DMS153 treated with DMSO at 0.1 percent for 48 hours (cell line): ENCODE measurements around the gene ERMAP.
"Not testable (repeated sequence)": the region's sequence is repeated elsewhere in the genome, so short reads cannot be mapped to it uniquely, and the experiment has no call there.

Experiments
- DNase-seq: peaks from one replicate; lab custom pipeline; 2025; ENCODE audit not compliant: unreplicated experiment; lab: John Stamatoyannopoulos, UW

Gene ERMAP

DNA sequence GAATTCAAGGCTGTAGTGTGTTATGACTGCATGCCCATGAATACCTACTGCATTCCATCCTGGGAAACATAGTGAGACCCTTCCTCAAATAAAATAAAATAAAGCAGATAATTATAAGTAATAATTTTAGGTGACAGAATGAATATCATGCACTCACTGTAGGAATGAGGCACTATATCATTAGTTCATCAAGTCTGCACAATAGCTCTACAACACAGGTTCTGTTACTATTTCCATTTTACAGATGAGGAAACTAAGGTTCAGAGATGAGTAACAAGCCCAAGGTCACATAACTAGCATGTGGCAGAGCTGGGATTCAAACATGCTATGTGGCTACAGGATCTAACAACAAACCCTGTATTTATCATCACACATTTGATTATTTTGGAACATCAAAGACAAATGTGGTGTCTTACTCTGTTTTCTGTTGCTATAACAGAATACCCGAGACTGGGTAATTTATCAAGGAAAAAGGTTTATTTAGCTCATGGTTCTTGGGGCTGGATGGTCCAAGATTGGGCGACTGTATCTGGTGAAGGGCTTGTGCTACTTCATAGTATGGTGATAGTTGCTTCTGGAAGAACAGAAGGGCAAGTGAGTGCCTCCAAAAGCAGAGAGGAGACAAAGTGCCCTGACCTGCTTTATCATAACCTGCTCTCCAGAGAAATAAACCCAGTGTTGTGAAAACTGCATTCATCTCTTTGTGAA, 24.7 kb downstream of the ERMAP start:
- DNase-seq: no peak

DNA sequence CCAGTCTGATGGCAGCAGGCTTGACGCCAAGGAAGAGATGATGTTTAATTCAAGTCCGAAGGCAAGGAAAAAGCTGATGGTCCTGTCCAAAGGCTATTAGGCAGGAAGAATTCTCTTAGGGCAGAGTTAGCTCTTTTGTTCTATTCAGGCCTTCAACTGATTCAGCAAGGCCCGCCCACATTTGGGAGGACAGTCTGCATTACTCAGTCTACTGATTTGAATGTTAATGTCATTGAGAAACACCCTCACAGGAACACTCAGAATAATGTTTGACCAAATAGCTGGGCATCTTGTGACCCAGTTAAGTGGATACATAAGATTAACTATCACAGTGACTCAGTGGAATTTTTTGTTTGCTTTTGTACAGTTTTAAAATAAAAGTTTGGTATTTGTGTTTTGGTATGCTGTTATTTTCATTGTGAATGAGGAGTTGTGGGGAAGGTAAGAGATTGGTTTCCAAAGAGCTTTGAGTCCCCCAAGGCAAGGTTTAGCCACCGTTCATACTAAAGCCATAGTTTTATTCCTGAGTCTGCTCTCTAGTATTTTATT, 27.7 kb downstream of the ERMAP start:
- no peak for DNase-seq

GRCh38 chr1:42845193-42845592, 28.3 kb downstream of the ERMAP start:
- no peak for DNase-seq

DNA sequence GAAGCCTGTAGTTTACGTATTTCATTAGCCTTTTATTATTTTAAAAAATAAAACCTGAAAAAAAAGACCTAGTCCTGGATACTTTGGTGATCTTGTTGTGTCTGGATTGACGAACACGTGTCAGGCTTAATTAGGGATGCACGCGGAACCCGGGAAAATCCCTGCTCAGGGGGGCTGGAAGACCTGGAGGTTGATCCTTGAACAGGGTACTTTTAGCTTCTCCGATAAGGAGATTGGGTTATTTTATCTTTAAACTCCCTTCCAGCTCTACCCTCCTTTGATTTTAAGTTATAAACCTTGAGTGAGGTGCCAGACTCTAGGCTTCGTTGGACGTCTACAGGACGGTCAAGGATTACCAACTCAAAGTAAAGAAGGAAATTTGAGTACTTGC, 28.9 kb downstream of the ERMAP start:
- DNase-seq: peak; percentile 70

DNA sequence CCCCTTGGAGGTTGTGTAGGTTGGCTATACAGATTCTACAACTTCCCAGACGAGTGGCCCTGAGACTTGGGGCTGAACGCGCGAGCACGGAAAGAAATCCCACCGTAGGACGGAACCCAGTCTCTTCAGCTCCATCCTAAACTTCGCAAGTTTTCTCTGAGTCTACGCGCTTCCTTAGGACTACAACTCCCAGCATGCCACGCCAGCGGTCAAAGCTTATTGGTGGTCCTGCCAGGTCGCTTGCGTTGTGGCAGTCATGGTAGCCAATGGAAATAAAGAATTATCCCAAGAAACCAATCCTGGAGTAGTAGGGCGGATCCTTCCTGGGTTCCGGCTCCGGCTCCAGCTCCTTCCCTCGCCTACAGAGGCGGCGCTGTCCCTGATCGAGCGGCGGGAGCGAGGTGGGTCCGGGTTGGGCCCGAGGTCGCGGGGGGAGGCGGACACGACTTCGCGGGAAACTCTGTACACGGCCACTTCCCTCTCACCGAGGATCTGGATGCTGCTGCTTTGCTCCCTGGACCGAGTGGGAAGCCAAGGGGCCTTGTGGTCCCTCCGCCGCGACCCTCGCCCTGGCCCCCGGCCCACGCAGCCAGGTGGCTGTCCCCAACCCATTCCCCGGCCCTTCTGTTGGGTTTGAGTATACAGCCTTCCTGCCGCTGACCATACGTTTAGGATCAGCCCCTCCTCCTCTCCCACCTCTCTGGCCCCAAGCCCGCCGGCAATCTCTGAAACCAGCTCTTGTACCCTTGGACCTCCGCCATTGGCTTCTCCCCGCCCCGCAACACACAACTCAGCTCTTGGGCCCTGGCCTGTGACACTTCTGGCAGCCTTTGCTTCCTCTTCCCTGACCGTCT, 29.6 kb downstream of the ERMAP start, which contains the start of gene ZNF691:
Gene ZNF691 (plus strand): TSS at position 357 of the 854 bp plus-strand sequence. CDS start 3,046 bp downstream, outside the sequence.
- DNase-seq: peak; percentile 98

- DNase-seq: no peak
These were observed 30.2 kb downstream of the ERMAP start for GRCh38 chr1:42847111-42847595.

DNA sequence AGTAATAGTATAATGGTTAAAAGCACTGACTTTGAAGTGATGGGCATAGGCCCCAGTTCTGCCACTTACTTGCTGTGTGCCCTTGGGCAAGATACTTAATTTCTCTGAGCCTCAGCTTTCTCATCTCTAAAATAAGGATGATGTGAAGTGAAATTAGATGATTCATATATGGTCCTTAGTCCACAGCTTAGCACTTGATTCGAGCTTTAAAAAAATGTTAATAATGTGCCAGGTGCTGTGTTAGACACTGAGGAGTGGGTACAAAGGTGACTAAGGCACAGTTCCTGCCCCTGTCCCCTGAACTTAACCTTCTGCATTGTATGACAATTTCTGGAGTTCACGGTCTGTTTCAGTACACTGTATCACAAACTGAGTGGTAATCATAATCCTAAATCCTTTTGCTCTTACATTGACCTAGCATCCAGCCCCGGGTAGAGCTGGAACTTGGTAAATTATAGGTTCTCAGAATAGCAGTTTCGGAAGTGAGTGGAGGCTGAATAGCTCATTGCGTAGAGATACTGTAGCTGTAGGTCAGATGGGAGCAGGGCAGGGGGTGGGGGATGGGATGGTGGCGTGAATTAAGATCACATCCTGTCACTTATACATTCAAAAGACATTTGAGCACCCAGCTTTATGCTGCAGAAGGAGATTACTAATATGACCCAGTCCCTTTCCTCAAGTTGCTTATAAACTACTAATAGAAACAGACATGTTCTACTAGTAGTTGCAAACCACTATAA, 31.0 kb downstream of the ERMAP start:
- no peak for DNase-seq

DNA sequence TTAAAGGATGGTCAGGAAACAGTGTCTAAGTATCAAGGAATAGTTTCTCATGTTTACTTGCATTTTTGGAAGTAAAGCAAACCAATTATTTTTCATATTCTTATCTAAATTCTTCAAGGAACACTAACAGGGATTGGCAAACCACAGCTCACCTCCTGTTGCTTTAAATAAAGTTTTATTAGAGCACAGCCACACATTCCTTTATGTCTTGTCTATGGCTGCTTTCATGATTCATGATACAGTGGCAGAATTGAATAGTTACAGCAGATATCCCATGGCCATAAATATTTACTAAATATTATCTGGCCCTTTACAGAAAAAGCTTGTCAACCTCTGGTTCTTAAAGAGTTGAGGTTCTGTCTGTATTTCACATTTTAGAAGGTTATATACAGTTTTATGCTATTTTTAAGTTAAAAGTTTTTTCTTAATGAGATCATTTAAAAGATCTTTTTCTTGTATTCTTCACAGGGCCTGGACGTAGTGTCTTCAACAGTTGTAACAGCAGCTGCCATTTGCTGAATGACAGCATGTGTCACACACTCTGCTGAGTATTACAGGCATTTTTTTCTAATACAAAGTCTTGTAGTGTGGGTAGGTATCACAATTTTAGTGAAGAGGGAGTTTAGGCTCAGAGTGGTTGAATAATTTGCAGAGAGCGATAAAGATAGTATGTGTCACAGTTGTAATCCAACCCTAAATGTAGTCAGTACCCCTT, 32.1 kb downstream of the ERMAP start:
- DNase-seq: no peak

DNA sequence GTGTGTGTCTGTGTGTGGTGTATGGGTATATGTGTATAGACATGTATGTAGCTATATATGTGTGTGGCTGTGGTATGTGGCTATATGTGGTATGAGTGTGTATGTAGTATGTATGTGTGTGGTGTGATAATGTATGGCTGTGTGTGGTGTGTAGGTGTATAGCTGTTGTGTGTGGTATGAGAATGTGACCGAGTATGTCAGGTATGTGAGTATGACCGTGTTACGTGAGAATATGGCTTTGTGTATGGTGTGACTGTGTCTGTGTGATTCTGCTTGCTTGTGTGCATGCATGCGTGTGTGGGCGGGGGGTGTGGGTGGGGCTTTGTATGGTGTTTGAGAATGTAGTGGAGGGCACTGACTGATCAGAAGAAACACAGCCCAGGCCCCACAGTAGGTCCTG, 33.0 kb downstream of the ERMAP start:
- no peak for DNase-seq

GRCh38 chr1:42851420-42851819, 34.5 kb downstream of the ERMAP start:
- DNase-seq: no peak

GRCh38 chr1:42851960-42852607, 35.2 kb downstream of the ERMAP start:
- no peak for DNase-seq

- DNase-seq: no peak
These were observed 35.7 kb downstream of the ERMAP start for GRCh38 chr1:42852608-42852980.

DNA sequence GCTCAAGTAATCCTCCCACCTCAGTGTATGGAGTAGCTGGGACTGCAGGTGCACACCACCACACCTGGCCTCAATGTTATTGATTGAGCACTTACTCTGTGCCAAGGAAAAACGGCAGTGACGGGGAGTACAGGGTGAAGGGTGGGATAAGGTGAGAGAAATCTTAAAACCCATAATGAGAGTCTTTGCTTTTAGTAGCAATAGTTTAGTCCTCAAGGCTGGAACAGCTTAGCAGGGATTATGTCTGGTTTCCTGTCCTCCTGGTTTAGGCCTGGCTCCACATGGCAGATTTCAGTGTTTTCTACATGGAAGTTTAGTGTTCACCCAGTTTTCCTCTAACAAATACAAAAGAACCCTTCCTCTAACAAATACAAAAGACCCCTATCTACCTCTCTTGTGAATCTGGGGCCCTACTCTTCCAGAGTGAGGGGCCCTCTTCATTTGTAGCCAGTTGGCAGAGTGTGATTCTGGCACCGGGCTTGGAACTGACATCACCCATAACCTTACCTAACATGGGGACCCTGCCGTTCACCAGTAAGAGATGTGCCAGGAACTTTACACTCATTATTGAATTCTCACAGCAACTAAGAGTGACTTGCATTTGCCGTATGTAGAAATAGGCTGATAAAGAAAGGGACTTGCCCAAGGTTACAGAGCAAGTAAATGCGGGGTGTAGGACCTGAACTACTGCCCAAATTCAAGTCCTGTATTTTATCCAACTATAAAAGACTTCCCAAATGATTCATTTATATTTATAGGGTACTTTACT, 36.4 kb downstream of the ERMAP start:
- no peak for DNase-seq

- not testable (repeated sequence) for DNase-seq
These were observed 39.6 kb downstream of the ERMAP start for GRCh38 chr1:42856554-42856953.

- DNase-seq: not testable (repeated sequence)
These were observed 42.4 kb downstream of the ERMAP start for GRCh38 chr1:42859366-42859765.

DNA sequence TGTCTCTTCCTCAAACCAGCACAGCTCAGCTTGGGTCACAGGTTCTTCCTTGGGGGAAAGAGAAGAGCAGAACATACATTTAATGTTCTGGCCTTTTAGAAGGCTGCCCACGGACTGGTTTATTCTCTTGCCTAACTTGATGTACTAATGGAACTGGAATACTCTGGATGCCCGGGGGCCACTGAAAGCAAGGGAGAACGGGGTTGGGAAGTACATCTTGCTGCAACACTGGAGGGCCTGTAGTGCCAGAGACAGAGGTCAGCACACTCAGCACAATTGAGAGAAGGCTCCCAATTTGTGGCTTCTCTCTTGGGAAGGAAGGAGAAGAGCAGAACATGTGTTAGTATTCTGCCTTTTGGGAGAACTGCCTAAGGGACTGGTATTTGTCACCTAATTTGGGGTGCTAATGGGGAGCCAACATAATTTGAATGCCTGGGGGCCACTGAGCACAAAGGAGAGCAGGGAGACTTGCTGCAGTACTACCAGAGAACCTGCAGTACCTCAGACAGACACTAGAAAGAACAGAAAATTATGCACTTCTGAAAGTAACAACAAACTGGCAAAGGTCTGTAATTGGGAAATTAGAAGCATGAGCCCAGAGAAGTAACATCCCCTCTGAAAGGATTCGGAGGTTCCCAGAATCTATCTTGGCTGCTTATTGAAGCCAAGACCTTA, 43.6 kb downstream of the ERMAP start:
- DNase-seq: no peak

- DNase-seq: no peak
These were observed 44.1 kb downstream of the ERMAP start for GRCh38 chr1:42861014-42861399.

- no peak for DNase-seq
These were observed 49.6 kb downstream of the ERMAP start for GRCh38 chr1:42866549-42866948.

- DNase-seq: not testable (repeated sequence)
These were observed 51.5 kb downstream of the ERMAP start for GRCh38 chr1:42868466-42868865.
